ENCODE results near the gene NCR2. TPM values are rescaled to one million over a fixed set of nuclear protein-coding genes. Genes with fewer than 3 reads are reported as not detected.
"Not testable (repeated sequence)": the region's sequence is repeated elsewhere in the genome, so short reads cannot be mapped to it uniquely, and the experiment has no call there.

NCR2 gene
- total and polyA plus RNA-seq, 9 donors = not detected

DNA sequence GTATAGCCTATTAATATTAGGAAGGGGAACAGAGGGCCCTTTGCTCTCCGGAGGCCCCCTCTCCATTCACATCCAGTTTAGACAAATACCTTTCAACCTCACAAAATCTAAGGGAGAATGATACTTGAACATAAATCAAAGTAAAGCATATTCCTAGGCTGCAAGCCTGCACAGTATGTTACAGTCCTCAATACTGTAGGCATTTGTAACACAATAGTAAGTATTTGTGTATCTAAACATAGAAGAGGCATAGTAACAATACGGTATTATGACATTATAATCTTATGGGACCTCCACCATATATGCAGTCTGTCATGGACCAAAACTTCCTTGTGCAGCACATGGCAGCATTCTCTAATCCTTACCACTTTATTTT is 46.7 kb upstream of the NCR2 start:
- no peak for DNase-seq
- TF ChIP-seq CTCF (IDR thresholded peaks at IDR 0.05) = no peak
- no peak for TF ChIP-seq EP300 (IDR thresholded peaks at IDR 0.05)
- no peak for TF ChIP-seq POLR2A (IDR thresholded peaks at IDR 0.05)
- 70 to 85% (median 83%) methylated on average over 2 of the region's 2 CpGs for WGBS, 3 donors
- Histone ChIP-seq H3K36me3 (no peaks in the 10 kb centered on the region), H3K4me1 (ENCODE audit: insufficient read depth) (no peaks in the 10 kb centered on the region), H3K4me3 (no peak overlapping the region), H3K27ac (no peak overlapping the region), H3K27me3 (no peaks in the 10 kb centered on the region), H3K9me3 (no peaks in the 10 kb centered on the region)
- intact Hi-C loops (cut with DNase I) = no loop called here

- intact Hi-C loops (cut with DNase I) = no loop called here
- no peaks in the 10 kb centered on the region for H3K36me3 ChIP-seq
- no peak overlapping the region for H3K27ac ChIP-seq
- no peaks in the 10 kb centered on the region for H3K9me3 ChIP-seq
- WGBS, 3 donors = 79 to 83% (median 81%) methylated on average over 4 of the region's 4 CpGs
- H3K4me1 ChIP-seq (ENCODE audit: insufficient read depth) = no peaks in the 10 kb centered on the region
- H3K27me3 ChIP-seq = no peaks in the 10 kb centered on the region
- TF ChIP-seq CTCF (IDR thresholded peaks at IDR 0.05) (no peak), EP300 (IDR thresholded peaks at IDR 0.05) (no peak), POLR2A (IDR thresholded peaks at IDR 0.05) (no peak)
- DNase-seq = no peak
- no peak overlapping the region for H3K4me3 ChIP-seq
Measured at GRCh38 chr6:41289815-41290214, 45.6 kb upstream of the NCR2 start.

DNA sequence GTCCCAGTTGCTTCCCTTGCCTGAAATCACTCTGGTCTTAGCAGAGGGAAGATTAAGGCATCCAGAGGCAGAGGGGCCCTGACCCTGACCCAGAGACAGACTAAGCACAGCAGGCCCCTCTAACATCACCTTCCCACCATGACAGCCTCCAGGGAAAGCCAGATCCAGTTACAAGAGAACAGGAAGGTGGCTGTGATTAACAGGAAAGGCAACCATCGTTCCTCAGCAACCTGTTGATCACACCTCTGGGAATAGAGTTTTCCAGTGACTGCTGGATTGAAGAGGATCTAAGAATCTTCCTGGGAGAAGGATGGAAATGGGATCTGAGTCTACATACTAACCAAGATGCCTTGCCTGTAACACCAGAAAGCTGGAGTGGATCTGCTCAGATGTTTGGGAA is 43.7 kb upstream of the NCR2 start:
- DNase-seq = no peak
- no peak overlapping the region for H3K27ac ChIP-seq
- 31 to 41% (median 36%) methylated on average over 1 of the region's 1 CpG for WGBS, 3 donors
- intact Hi-C loops (cut with DNase I) = no loop called here
- TF ChIP-seq CTCF (IDR thresholded peaks at IDR 0.05) (no peak), EP300 (IDR thresholded peaks at IDR 0.05) (no peak)
- no peak overlapping the region for H3K4me3 ChIP-seq
- no peaks in the 10 kb centered on the region for H3K36me3 ChIP-seq
- H3K27me3 ChIP-seq = no peaks in the 10 kb centered on the region
- no peaks in the 10 kb centered on the region for H3K9me3 ChIP-seq
- H3K4me1 ChIP-seq (ENCODE audit: insufficient read depth) = no peaks in the 10 kb centered on the region

GRCh38 chr6:41294214-41294872 is 41.1 kb upstream of the NCR2 start:
- Histone ChIP-seq H3K4me3 (no peak overlapping the region), H3K36me3 (no peaks in the 10 kb centered on the region), H3K27ac (no peak overlapping the region), H3K4me1 (ENCODE audit: insufficient read depth) (no peaks in the 10 kb centered on the region), H3K27me3 (no peaks in the 10 kb centered on the region), H3K9me3 (peaks cover 0 to 3% of the 10 kb centered on the region in 2 donors)
- DNase-seq = no peak
- intact Hi-C loops (cut with DNase I) = no loop called here
- WGBS, 3 donors = 68 to 78% (median 71%) methylated on average over 3 of the region's 3 CpGs
- no peak for TF ChIP-seq POLR2A (IDR thresholded peaks at IDR 0.05)
- no peak for TF ChIP-seq EP300 (IDR thresholded peaks at IDR 0.05)
- TF ChIP-seq CTCF (IDR thresholded peaks at IDR 0.05) = no peak

- WGBS, 3 donors = 87 to 89% (median 88%) methylated on average over 5 of the region's 5 CpGs
- H3K9me3 ChIP-seq; H3K27me3 ChIP-seq; DNase-seq; H3K36me3 ChIP-seq; H3K4me3 ChIP-seq; H3K4me1 ChIP-seq (ENCODE audit: insufficient read depth); intact Hi-C loops (cut with DNase I); H3K27ac ChIP-seq: not testable (repeated sequence)
Measured at GRCh38 chr6:41297248-41297647, 38.2 kb upstream of the NCR2 start.

Measured in ovary (tissue), 9 donors.